Activated CD8-positive, alpha-beta memory T cell treated with anti-CD3 and anti-CD28 coated beads for 36 hours (primary cell): ENCODE data around the gene RAI1. TPM values are rescaled to one million over a fixed set of nuclear protein-coding genes. Genes with fewer than 3 reads are reported as not detected.

Experiments used
- CTCF ChIA-PET: fragments of 350-600 bp; sonication (Branson Sonifier 250); formaldehyde crosslinking; loops from one replicate; lab custom pipeline; 2021; ENCODE audit warnings: antibody characterized with exemption; lab: Charles Lee
- POLR2A ChIA-PET: fragments of 350-600 bp; sonication (Branson Sonifier 250); formaldehyde crosslinking; loops from one replicate; lab custom pipeline; 2021; ENCODE audit warnings: antibody characterized with exemption; lab: Charles Lee
- total RNA-seq, 2 experiments: library from RNA; stranded (reverse); gene quantifications; one replicate each; pipeline ENCODE4 v1.2.3, GENCODE V29; 2021

The RAI1 gene
- total RNA-seq, 2 experiments from 2014 or later, result 21.3 to 21.6 TPM

GRCh38 chr17:17661834-17662385 is 19.3 kb upstream of the RAI1 start:
- ChIA-PET CTCF (no interaction called here), POLR2A (no interaction called here)

GRCh38 chr17:17663160-17664063 is 17.8 kb upstream of the RAI1 start:
- POLR2A ChIA-PET, result no interaction called here
- CTCF ChIA-PET, result interaction anchor here (1.0 to 1.2 kb wide), 2 partner anchors 16 to 167 kb away, joined by 3 read pairs; no protein-coding TSS in a partner anchor

- ChIA-PET POLR2A (no interaction called here), CTCF (interaction anchor here (1.0 kb wide), 1 partner anchor 167 kb away, joined by 3 read pairs; no protein-coding TSS in a partner anchor)
These were observed 17.2 kb upstream of the RAI1 start for GRCh38 chr17:17664064-17664452.

- POLR2A ChIA-PET, result no interaction called here
- CTCF ChIA-PET, result no interaction called here
These were observed 16.0 kb upstream of the RAI1 start for GRCh38 chr17:17665255-17665654.

GRCh38 chr17:17666111-17666714 is 15.0 kb upstream of the RAI1 start:
- CTCF ChIA-PET, result no interaction called here

GRCh38 chr17:17667231-17667630 is 14.0 kb upstream of the RAI1 start:
- ChIA-PET CTCF (no interaction called here), POLR2A (no interaction called here)

More at GRCh38 chr17:17666111-17666714, 15.0 kb upstream of the RAI1 start:
- POLR2A ChIA-PET, result no interaction called here

GRCh38 chr17:17667947-17668346 is 13.3 kb upstream of the RAI1 start:
- POLR2A ChIA-PET, result no interaction called here
- CTCF ChIA-PET, result no interaction called here

- CTCF ChIA-PET, result no interaction called here
- POLR2A ChIA-PET, result no interaction called here
These were observed 12.9 kb upstream of the RAI1 start for GRCh38 chr17:17668358-17668757.

GRCh38 chr17:17668775-17669579 is 12.3 kb upstream of the RAI1 start:
- ChIA-PET CTCF (interaction anchor here (0.5 kb wide), 1 partner anchor 251 kb away, joined by 3 read pairs; no protein-coding TSS in a partner anchor), POLR2A (no interaction called here)

GRCh38 chr17:17669580-17670235 is 11.6 kb upstream of the RAI1 start:
- POLR2A ChIA-PET, result interaction anchor here (1.0 kb wide), 1 partner anchor 13 kb away, joined by 3 read pairs; no protein-coding TSS in a partner anchor
- CTCF ChIA-PET, result interaction anchor here (0.5 to 1.8 kb wide), 2 partner anchors 10 to 251 kb away, joined by 3 to 4 read pairs; no protein-coding TSS in a partner anchor

- CTCF ChIA-PET, result interaction anchor here (1.2 to 1.8 kb wide), 2 partner anchors 8 to 316 kb away, joined by 3 to 4 read pairs; no protein-coding TSS in a partner anchor
These were observed 10.5 kb upstream of the RAI1 start for GRCh38 chr17:17670701-17671305.

GRCh38 chr17:17671369-17672129 is 9.7 kb upstream of the RAI1 start:
- ChIA-PET CTCF (interaction anchor here (1.2 to 1.8 kb wide), 2 partner anchors 8 to 317 kb away, joined by 3 to 4 read pairs; no protein-coding TSS in a partner anchor), POLR2A (no interaction called here)

More at GRCh38 chr17:17670701-17671305, 10.5 kb upstream of the RAI1 start:
- POLR2A ChIA-PET, result interaction anchor here (1.0 kb wide), 1 partner anchor 11 kb away, joined by 3 read pairs; no protein-coding TSS in a partner anchor

GRCh38 chr17:17672453-17673368 is 8.5 kb upstream of the RAI1 start:
- CTCF ChIA-PET, result interaction anchor here (1.3 kb wide), 1 partner anchor 8 kb away, joined by 5 read pairs; no protein-coding TSS in a partner anchor
- POLR2A ChIA-PET, result interaction anchor here (0.6 kb wide), 1 partner anchor 50 kb away, joined by 4 read pairs; no protein-coding TSS in a partner anchor

GRCh38 chr17:17675416-17675815 is 5.8 kb upstream of the RAI1 start:
- ChIA-PET POLR2A (interaction anchor here (0.8 kb wide), 1 partner anchor 431 kb away, joined by 3 read pairs; no protein-coding TSS in a partner anchor), CTCF (no interaction called here)

GRCh38 chr17:17675925-17676534 is 5.2 kb upstream of the RAI1 start:
- ChIA-PET CTCF (no interaction called here), POLR2A (no interaction called here)

GRCh38 chr17:17676752-17677151 is 4.5 kb upstream of the RAI1 start:
- CTCF ChIA-PET, result no interaction called here

More at GRCh38 chr17:17676752-17677151, 4.5 kb upstream of the RAI1 start:
- POLR2A ChIA-PET, result no interaction called here
